H1 (cell line): ENCODE results near the gene TMEM14B. TPM values are rescaled to one million over a fixed set of nuclear protein-coding genes. Genes with fewer than 3 reads are reported as not detected.
A peak's percentile ranks its signal among the peaks of the same experiment; 100 is the strongest.
"Not testable (repeated sequence)": the region's sequence is repeated elsewhere in the genome, so short reads cannot be mapped to it uniquely, and the experiment has no call there.

Experiments
- CTCF ChIA-PET: fragments of 300-600 bp; sonication (Branson Sonifier 250); formaldehyde crosslinking; loops from one replicate; lab custom pipeline; 2021; ENCODE audit not compliant: partially characterized antibody; lab: Charles Lee
- POLR2A ChIA-PET: fragments of 300-600 bp; sonication (Branson Sonifier 250); formaldehyde crosslinking; loops from one replicate; lab custom pipeline; 2021; ENCODE audit warnings: inconsistent platforms; ENCODE audit not compliant: partially characterized antibody; lab: Charles Lee
- DNase-seq, 2 experiments: peaks; one replicate each; pipeline versions ENCODE4 v3.0.0 to v3.0.0-alpha.2; 2010 to 2022; ENCODE audit warnings: low spot score in 2 of 2, low read depth in 1 of 2, mixed read lengths in 1 of 2
- FAIRE-seq: peaks from 2 replicates; lab custom pipeline; 2011; peaks lifted over from hg19 to GRCh38; lab: Jason Lieb, UNC
- H2AFZ ChIP-seq: 2 replicates; pipeline ENCODE4 v1.8.1; 2012; ENCODE audit warnings: low read length, inconsistent platforms
- H2AK5ac ChIP-seq: 2 replicates; pipeline ENCODE4 v1.6.1; 2013; ENCODE audit warnings: low read depth, low read length
- H2BK120ac ChIP-seq: replicated peaks from 2 replicates; pipeline ENCODE3; 2013; ENCODE audit warnings: low read depth, low read length, inconsistent platforms
- H2BK12ac ChIP-seq: 2 replicates; pipeline ENCODE4 v1.6.1; 2013; ENCODE audit warnings: low read depth, low read length
- H2BK15ac ChIP-seq: 2 replicates; pipeline ENCODE4 v1.6.1; 2013; ENCODE audit warnings: low read length
- H2BK20ac ChIP-seq: 2 replicates; pipeline ENCODE4 v1.6.1; 2013; ENCODE audit warnings: low read length
- H2BK5ac ChIP-seq: 2 replicates; pipeline ENCODE4 v1.6.1; 2013; ENCODE audit warnings: low read depth, low read length
- H3K14ac ChIP-seq: 2 replicates; pipeline ENCODE4 v1.6.1; 2013; ENCODE audit warnings: inconsistent platforms; ENCODE audit not compliant: insufficient read length
- H3K18ac ChIP-seq: 2 replicates; pipeline ENCODE4 v1.6.1; 2013; ENCODE audit warnings: low read length; ENCODE audit errors: extremely low read depth
- H3K23ac ChIP-seq: 2 replicates; pipeline ENCODE4 v1.6.1; 2013; ENCODE audit warnings: inconsistent platforms; ENCODE audit not compliant: insufficient read length
- H3K23me2 ChIP-seq: 2 replicates; pipeline ENCODE4 v1.6.1; 2013; ENCODE audit warnings: low read depth, low read length
- H3K27ac ChIP-seq: 2 replicates; pipeline ENCODE4 v1.6.1; 2011; ENCODE audit warnings: low read depth, low read length, inconsistent platforms
- H3K27me3 ChIP-seq, 4 experiments: replicated peaks in 1 of 4; 1 replicate in 1 of 4; 2 replicates in 3 of 4; pipeline versions ENCODE4 v1.6.1 to v1.8.1; 2011 to 2013; ENCODE audit warnings: low read length in 3 of 4, mild to moderate bottlenecking in 3 of 4, inconsistent platforms in 2 of 4, mixed read lengths in 2 of 4, moderate library complexity in 1 of 4; ENCODE audit not compliant: control insufficient read depth in 3 of 4, insufficient read depth in 3 of 4; ENCODE audit errors: extremely low read depth in 1 of 4
- H3K36me3 ChIP-seq, 4 experiments: 2 replicates each; pipeline versions ENCODE4 v1.6.1 to v1.8.1; 2011 to 2013; ENCODE audit warnings: mild to moderate bottlenecking in 4 of 4, low read length in 3 of 4, moderate library complexity in 2 of 4, control low read depth in 1 of 4, inconsistent platforms in 1 of 4; ENCODE audit not compliant: insufficient read depth in 4 of 4, control insufficient read depth in 2 of 4
- H3K4ac ChIP-seq: replicated peaks from 2 replicates; pipeline ENCODE3; 2013; ENCODE audit warnings: low read length, low read depth, mixed read lengths, inconsistent platforms; ENCODE audit not compliant: insufficient read length
- H3K4me1 ChIP-seq, 4 experiments: replicated peaks in 1 of 4; 1 replicate in 1 of 4; 2 replicates in 3 of 4; pipeline versions ENCODE4 v1.6.1 to v1.8.1; 2011 to 2013; ENCODE audit warnings: low read length in 3 of 4, inconsistent platforms in 2 of 4, mixed read lengths in 1 of 4; ENCODE audit not compliant: insufficient read depth in 4 of 4, control insufficient read depth in 3 of 4
- H3K4me2 ChIP-seq, 2 experiments: 2 replicates each; pipeline versions ENCODE4 v1.6.1 to v1.8.1; 2011 to 2013; ENCODE audit warnings: low read depth in 2 of 2, low read length in 2 of 2, control low read depth in 1 of 2, inconsistent platforms in 1 of 2, mild to moderate bottlenecking in 1 of 2; ENCODE audit not compliant: insufficient read depth in 1 of 2
- H3K4me3 ChIP-seq, 4 experiments: fragments of 200-600, 300-600 bp in 1 of 4; sonication (generic), shearing (Covaris generic), sonication (Bioruptor Twin) in 1 of 4; 2 replicates each; pipeline versions ENCODE4 v1.5.1 to v1.8.1; 2011 to 2016; ENCODE audit warnings: low read length in 4 of 4, low read depth in 3 of 4, control low read depth in 2 of 4, inconsistent platforms in 2 of 4, mild to moderate bottlenecking in 2 of 4, mixed read lengths in 1 of 4, moderate library complexity in 1 of 4; ENCODE audit not compliant: insufficient read depth in 2 of 4; ENCODE audit errors: extremely low read depth in 1 of 4
- H3K56ac ChIP-seq: replicated peaks from 2 replicates; pipeline ENCODE3; 2013; ENCODE audit warnings: low read depth, mild to moderate bottlenecking, mixed read lengths, low read length, inconsistent platforms; ENCODE audit not compliant: insufficient read length
- H3K79me1 ChIP-seq: 2 replicates; pipeline ENCODE4 v1.6.1; 2013; ENCODE audit warnings: low read depth, low read length, control low read depth
- H3K79me2 ChIP-seq, 2 experiments: 2 replicates each; pipeline versions ENCODE4 v1.6.1 to v1.8.1; 2012 to 2013; ENCODE audit warnings: low read length in 2 of 2, mild to moderate bottlenecking in 2 of 2, inconsistent platforms in 1 of 2; ENCODE audit not compliant: insufficient read depth in 2 of 2, control insufficient read depth in 1 of 2
- H3K9ac ChIP-seq, 4 experiments: replicated peaks in 1 of 4; 1 replicate in 1 of 4; 2 replicates in 3 of 4; pipeline versions ENCODE4 v1.6.1 to v1.8.1; 2011 to 2013; ENCODE audit warnings: low read depth in 3 of 4, low read length in 3 of 4, control low read depth in 2 of 4, mild to moderate bottlenecking in 2 of 4, moderate library complexity in 2 of 4, inconsistent platforms in 1 of 4; ENCODE audit errors: extremely low read depth in 1 of 4
- H3K9me3 ChIP-seq, 2 experiments: 2 replicates each; pipeline versions ENCODE4 v1.6.1 to v1.8.1; 2012 to 2013; ENCODE audit warnings: mild to moderate bottlenecking in 2 of 2, moderate library complexity in 2 of 2, control low read depth in 1 of 2, inconsistent platforms in 1 of 2, low read depth in 1 of 2, low read length in 1 of 2, mixed read lengths in 1 of 2; ENCODE audit not compliant: insufficient read depth in 2 of 2
- H4K20me1 ChIP-seq, 2 experiments: replicated peaks in 1 of 2; 2 replicates each; pipeline versions ENCODE3 to v1.8.1; 2011 to 2013; ENCODE audit warnings: inconsistent platforms in 2 of 2, low read length in 2 of 2, mild to moderate bottlenecking in 1 of 2; ENCODE audit not compliant: insufficient read depth in 2 of 2, control insufficient read depth in 1 of 2
- H4K5ac ChIP-seq: 2 replicates; pipeline ENCODE4 v1.6.1; 2013; ENCODE audit warnings: low read length, low read depth, mixed read lengths, inconsistent platforms; ENCODE audit not compliant: insufficient read length
- H4K8ac ChIP-seq: 2 replicates; pipeline ENCODE4 v1.8.0; 2013; ENCODE audit warnings: mild to moderate bottlenecking, moderate library complexity, low read length, inconsistent platforms; ENCODE audit not compliant: insufficient read depth; ENCODE audit errors: extremely low read depth
- H4K91ac ChIP-seq: replicated peaks from 2 replicates; pipeline ENCODE3; 2013; ENCODE audit warnings: low read length, mixed read lengths, inconsistent platforms; ENCODE audit not compliant: insufficient read length
- SP1 ChIP-seq: IDR thresholded peaks from 2 replicates; pipeline ENCODE4 v1.6.1; 2011; ENCODE audit warnings: low read depth, low read length
- WGBS, 2 experiments: shearing (Covaris generic) in 1 of 2; methylation state at CpG; one replicate each; pipeline versions ENCODE4 v1.1.6 to v1.1.7; 2013 to 2015; ENCODE audit warnings: low lambda C conversion rate in 2 of 2, mixed read lengths in 2 of 2, inconsistent platforms in 1 of 2, low coverage in 1 of 2, missing lambda C conversion rate in 1 of 2; ENCODE audit not compliant: insufficient replicate concordance in 2 of 2, insufficient coverage in 1 of 2, insufficient read length in 1 of 2; ENCODE audit errors: extremely low coverage in 1 of 2, missing lambda C conversion rate in 1 of 2; 5-methylcytosine and 5-hydroxymethylcytosine counted together
- polyA plus RNA-seq, 7 experiments: library from polyadenylated mRNA; depleted of rRNA in 3 of 7; stranded (reverse) in 5 of 7; unstranded in 2 of 7; fragments of >200 nt in 5 of 7; fragments of 200-250 nt in 2 of 7; gene quantifications; 1 replicate in 5 of 7; 2 replicates in 1 of 7; 4 replicates in 1 of 7; pipeline versions ENCODE4 v1.2.1 to v1.2.3, GENCODE V29; 2011 to 2013; ENCODE audit warnings: missing spikeins in 2 of 7, mixed read lengths in 2 of 7
- total RNA-seq: library from RNA; stranded (reverse); fragmentation: NEBNext Ultra II Directional; extraction: Animal tissue kit (Norgen Biotek cat#: 25700); gene quantifications from 2 replicates; pipeline ENCODE4 v1.2.1, GENCODE V29; 2021

Gene TMEM14B
- total and polyA plus RNA-seq, 2 of the 8 experiments (the other 6 are each of a cell fraction or from before 2014, with no cell fraction given) = 84.6 to 109 TPM

DNA sequence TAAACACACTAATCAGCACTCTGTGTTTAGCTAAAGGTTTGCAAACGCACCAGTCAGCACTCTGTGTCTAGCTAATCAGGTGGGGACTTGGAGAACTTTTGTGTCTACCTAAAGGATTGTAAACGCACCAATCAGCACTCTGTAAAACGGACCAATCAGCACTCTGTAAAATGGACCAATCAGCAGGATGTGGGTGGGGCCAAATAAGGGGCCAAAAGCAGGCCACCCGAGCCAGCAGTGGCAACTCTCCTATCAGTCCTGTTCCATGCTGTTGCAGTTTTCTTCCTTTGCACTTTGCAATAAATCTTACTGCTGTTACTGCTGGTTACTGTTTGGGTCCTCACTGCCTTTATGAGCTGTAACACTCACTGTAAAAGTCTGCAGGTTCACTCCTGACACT is 6.0 kb upstream of the TMEM14B start:
- not testable (repeated sequence) for FAIRE-seq, H2AK5ac ChIP-seq

More for the DNA sequence above, 6.0 kb upstream of the TMEM14B start:
- not testable (repeated sequence) for H2BK120ac ChIP-seq, H3K18ac ChIP-seq, H3K56ac ChIP-seq, H3K4me2 ChIP-seq, H3K9ac ChIP-seq, H3K27ac ChIP-seq, H4K8ac ChIP-seq, H4K20me1 ChIP-seq, H3K4me3 ChIP-seq, H4K91ac ChIP-seq, H3K23me2 ChIP-seq, H3K14ac ChIP-seq, H3K23ac ChIP-seq, H3K4me1 ChIP-seq, H2BK12ac ChIP-seq, H3K79me2 ChIP-seq, H2BK15ac ChIP-seq, H3K9me3 ChIP-seq, DNase-seq, H3K4ac ChIP-seq, H4K5ac ChIP-seq, H3K36me3 ChIP-seq, H2BK5ac ChIP-seq, H3K27me3 ChIP-seq, H2AFZ ChIP-seq, H3K79me1 ChIP-seq, H2BK20ac ChIP-seq
- ChIA-PET CTCF (interaction anchor here (1.1 to 1.8 kb wide), 3 partner anchors 18 to 327 kb away, joined by 4 to 9 read pairs (median 4); partner anchors contain the start of gene TFAP2A), POLR2A (interaction anchor here (1.1 to 2.9 kb wide), 2 partner anchors 8 to 20 kb away, joined by 3 to 15 read pairs; no protein-coding TSS in a partner anchor)
- WGBS, 2 experiments = 80% methylated on average over 4 of the region's 4 CpGs; no CpG with 5 or more reads in 1 of the 2 experiments
- TF ChIP-seq SP1 = 0 out of 2 replicates have a peak, but pooled peaks have one; percentile 44
